K562 (cell line): ENCODE data around the gene PALM3. TPM values are rescaled to one million over a fixed set of nuclear protein-coding genes. Genes with fewer than 3 reads are reported as not detected.
A peak's percentile ranks its signal among the peaks of the same experiment; 100 is the strongest.

Experiments used
- ATAC-seq: fragments of 200-7000 bp; cut with Tn5 transposase; 3 replicates; pipeline ENCODE4 v1.9.1; 2020; ENCODE audit warnings: moderate library complexity
- BruUV-seq: library from RNA; stranded (reverse); fragments of 400-500 nt; replicated peaks from 2 replicates; lab custom pipeline; 2021; lab: Mats Ljungman, UMichigan
- CTCF ChIA-PET: fragments of 300-600 bp; formaldehyde crosslinking; extraction: SDS; loops from one replicate; lab custom pipeline; 2021; ENCODE audit warnings: low intra/inter-chr PET ratio; lab: Yijun Ruan, JAX
- POLR2A ChIA-PET: fragments of 300-600, 350-650 bp; sonication (Branson Sonifier 250); formaldehyde crosslinking; extraction: SDS; loops from one replicate; lab custom pipeline; 2021; ENCODE audit warnings: antibody characterized with exemption, inconsistent platforms; lab: Yijun Ruan, JAX
- DNase-seq, 4 experiments: peaks; one replicate each; pipeline versions ENCODE4 v3.0.0 to v3.0.0-alpha.2; 2011 to 2018; ENCODE audit warnings: low spot score in 3 of 4, mixed read lengths in 3 of 4; ENCODE audit errors: extremely low read depth in 1 of 4
- FAIRE-seq: peaks from 2 replicates; lab custom pipeline; 2011; peaks lifted over from hg19 to GRCh38; lab: Jason Lieb, UNC
- H2AFZ ChIP-seq: 2 replicates; pipeline ENCODE4 v1.6.0; 2011; ENCODE audit warnings: low read depth, low read length, control low read depth, inconsistent platforms
- H3K27ac ChIP-seq: fragments of 200-600 bp; 3 replicates; pipeline ENCODE4 v1.8.0; 2011; ENCODE audit warnings: low read depth, mild to moderate bottlenecking, control low read depth, inconsistent platforms, low read length, moderate library complexity, mixed read lengths; ENCODE audit errors: extremely low read depth
- H3K27me3 ChIP-seq, 2 experiments: fragments of 300-600 bp in 1 of 2; 2 replicates in 1 of 2; 3 replicates in 1 of 2; pipeline versions ENCODE4 v1.6.0 to v1.8.0; 2011; ENCODE audit warnings: inconsistent platforms in 2 of 2, low read length in 2 of 2, mild to moderate bottlenecking in 1 of 2, mixed read lengths in 1 of 2, moderate library complexity in 1 of 2; ENCODE audit not compliant: control insufficient read depth in 2 of 2, insufficient read depth in 2 of 2
- H3K36me3 ChIP-seq: fragments of 300-600 bp; 3 replicates; pipeline ENCODE4 v1.8.0; 2011; ENCODE audit warnings: mild to moderate bottlenecking, low read length, inconsistent platforms; ENCODE audit not compliant: control insufficient read depth, insufficient read depth
- H3K4me1 ChIP-seq, 2 experiments: fragments of 200-600 bp in 1 of 2; replicated peaks in 1 of 2; 2 replicates in 1 of 2; 3 replicates in 1 of 2; pipeline versions ENCODE4 v1.5.1 to v1.8.0; 2011; ENCODE audit warnings: inconsistent platforms in 2 of 2, low read length in 2 of 2, mild to moderate bottlenecking in 1 of 2, mixed read lengths in 1 of 2, moderate library complexity in 1 of 2; ENCODE audit not compliant: control insufficient read depth in 2 of 2, insufficient read depth in 2 of 2
- H3K4me2 ChIP-seq: 2 replicates; pipeline ENCODE4 v1.6.1; 2011; ENCODE audit warnings: low read length, control low read depth, inconsistent platforms, mixed read lengths; ENCODE audit not compliant: insufficient read depth
- H3K4me3 ChIP-seq: fragments of 200-600 bp; sonication (generic), shearing (Covaris generic); 2 replicates; pipeline ENCODE4 v1.5.1; 2016; ENCODE audit warnings: control low read depth, inconsistent platforms
- H3K79me2 ChIP-seq: fragments of 200-600 bp; 3 replicates; pipeline ENCODE4 v1.8.0; 2011; ENCODE audit warnings: low read length, inconsistent platforms; ENCODE audit not compliant: control insufficient read depth, insufficient read depth
- H3K9ac ChIP-seq, 2 experiments: 2 replicates each; pipeline versions ENCODE4 v1.6.0 to v1.6.1; 2011; ENCODE audit warnings: low read depth in 2 of 2, low read length in 2 of 2, control low read depth in 1 of 2, inconsistent platforms in 1 of 2, mild to moderate bottlenecking in 1 of 2, mixed read lengths in 1 of 2; ENCODE audit not compliant: insufficient read depth in 1 of 2
- H3K9me1 ChIP-seq: one replicate; pipeline ENCODE4 v1.6.0; 2011; ENCODE audit warnings: inconsistent platforms, mild to moderate bottlenecking, low read length, moderate library complexity; ENCODE audit not compliant: control insufficient read depth, insufficient read depth
- H3K9me3 ChIP-seq: replicated peaks from 2 replicates; pipeline ENCODE4 v1.5.1; 2011; ENCODE audit warnings: low read depth, low read length, inconsistent platforms; ENCODE audit not compliant: control insufficient read depth, insufficient read depth
- H4K20me1 ChIP-seq: replicated peaks from 2 replicates; pipeline ENCODE4 v1.6.1; 2011; ENCODE audit warnings: low read length, inconsistent platforms, mixed read lengths; ENCODE audit not compliant: control insufficient read depth, insufficient read depth
- ARID2 ChIP-seq: fragments of 450-650 bp; IDR thresholded peaks from 2 replicates; pipeline ENCODE4 v1.6.1; 2017; ENCODE audit warnings: antibody characterized with exemption, mild to moderate bottlenecking
- BRD4 ChIP-seq: fragments of 200-600 bp; sonication (generic); IDR thresholded peaks from 2 replicates; pipeline ENCODE4 v1.6.1; 2017; ENCODE audit warnings: inconsistent platforms
- CBX5 ChIP-seq: IDR thresholded peaks from 2 replicates; pipeline ENCODE4 v1.6.1; 2014; ENCODE audit warnings: low read depth, borderline replicate concordance
- COPS2 ChIP-seq: fragments of 450-650 bp; conservative IDR thresholded peaks from 2 replicates; pipeline ENCODE4 v1.6.1; 2016; ENCODE audit warnings: mild to moderate bottlenecking, moderate library complexity
- CTBP1 ChIP-seq: fragments of 450-650 bp; IDR thresholded peaks from 2 replicates; pipeline ENCODE4 v1.6.1; 2016; ENCODE audit warnings: borderline replicate concordance
- E2F6 ChIP-seq, 2 experiments: IDR thresholded peaks; 2 replicates each; pipeline ENCODE4 v1.6.1; 2011; ENCODE audit warnings: borderline replicate concordance in 1 of 2, control low read depth in 1 of 2, low read depth in 1 of 2, low read length in 1 of 2, mild to moderate bottlenecking in 1 of 2, mixed read lengths in 1 of 2, moderate library complexity in 1 of 2; ENCODE audit not compliant: insufficient read depth in 1 of 2, insufficient read length in 1 of 2, poor library complexity in 1 of 2, severe bottlenecking in 1 of 2; ENCODE audit errors: extremely low read depth in 1 of 2
- EP300 ChIP-seq: IDR thresholded peaks from 2 replicates; pipeline ENCODE4 v1.6.1; 2012; ENCODE audit warnings: low read length, improper control_type of control experiment
- HDGF ChIP-seq: fragments of 450-650 bp; IDR thresholded peaks from 2 replicates; pipeline ENCODE4 v1.6.1; 2016
- MIER1 ChIP-seq: fragments of 450-650 bp; IDR thresholded peaks from 2 replicates; pipeline ENCODE4 v1.6.1; 2016; ENCODE audit warnings: antibody characterized with exemption, mild to moderate bottlenecking, low read depth
- POLR2AphosphoS5 ChIP-seq: IDR thresholded peaks from 2 replicates; pipeline ENCODE4 v1.6.1; 2011; ENCODE audit warnings: mild to moderate bottlenecking, low read depth, low read length, moderate library complexity; ENCODE audit not compliant: control insufficient read depth, insufficient read depth
- RBBP5 ChIP-seq: fragments of 200-600 bp; sonication (generic); IDR thresholded peaks from 2 replicates; pipeline ENCODE4 v1.6.1; 2012; ENCODE audit warnings: borderline replicate concordance, mild to moderate bottlenecking, low read length, control low read depth, inconsistent platforms; ENCODE audit not compliant: insufficient read depth, poor library complexity, severe bottlenecking
- RCOR1 ChIP-seq, 2 experiments: IDR thresholded peaks; 2 replicates each; pipeline ENCODE4 v1.6.1; 2012; ENCODE audit warnings: low read depth in 2 of 2, low read length in 2 of 2, borderline replicate concordance in 1 of 2, improper control_type of control experiment in 1 of 2
- SAP30 ChIP-seq: fragments of 200-600 bp; sonication (generic); IDR thresholded peaks from 2 replicates; pipeline ENCODE4 v1.6.1; 2012; ENCODE audit warnings: borderline replicate concordance, low read depth, mild to moderate bottlenecking, moderate library complexity, low read length, control low read depth, inconsistent platforms; ENCODE audit not compliant: insufficient read depth, poor library complexity, severe bottlenecking
- SMAD4 ChIP-seq: fragments of 250-450 bp; sonication (Bioruptor Pico); conservative IDR thresholded peaks from 2 replicates; pipeline ENCODE4 v1.8.0; 2021; ENCODE audit warnings: inconsistent platforms, mild to moderate bottlenecking, moderate library complexity
- TAL1 ChIP-seq: fragments of 450-650 bp; IDR thresholded peaks from 2 replicates; pipeline ENCODE4 v1.6.1; 2016; ENCODE audit warnings: mild to moderate bottlenecking
- TCF7 ChIP-seq: sonication (generic); IDR thresholded peaks from 2 replicates; pipeline ENCODE4 v1.6.1; 2016; ENCODE audit warnings: antibody characterized with exemption, borderline replicate concordance
- TEAD4 ChIP-seq, 2 experiments: sonication (generic) in 1 of 2; formaldehyde crosslinking in 1 of 2; IDR thresholded peaks; 2 replicates each; pipeline versions ENCODE4 v1.6.1 to v1.8.0; 2012 to 2022; ENCODE audit warnings: borderline replicate concordance in 1 of 2, inconsistent platforms in 1 of 2, low read length in 1 of 2, mild to moderate bottlenecking in 1 of 2, missing genetic modification reagents in 1 of 2
- TGIF2 ChIP-seq: sonication (generic); formaldehyde crosslinking; IDR thresholded peaks from 2 replicates; pipeline ENCODE4 v1.8.1; 2022; ENCODE audit warnings: mild to moderate bottlenecking, missing genetic modification reagents, moderate library complexity
- TRIM25 ChIP-seq: fragments of 450-650 bp; IDR thresholded peaks from 2 replicates; pipeline ENCODE4 v1.7.0; 2016; ENCODE audit warnings: borderline replicate concordance
- WGBS: fragments of 100-300 bp; shearing (Covaris generic); methylation state at CpG from one replicate; pipeline ENCODE4 v1.1.6; 2016; ENCODE audit warnings: low coverage, mixed read lengths; ENCODE audit not compliant: insufficient coverage; ENCODE audit errors: missing lambda C conversion rate; 5-methylcytosine and 5-hydroxymethylcytosine counted together
- in situ Hi-C: fragments of 300-500 bp; cut with MboI; formaldehyde crosslinking; loops from 4 replicates; pipeline ENCODE4 v1.15.0; 2018; ENCODE audit warnings: inconsistent platforms, mixed read lengths
- intact Hi-C: fragments of 100-400 bp; cut with micrococcal nuclease; formaldehyde crosslinking; loops from 2 replicates; pipeline ENCODE4 v1.14.2; 2022
- polyA plus RNA-seq, 8 experiments: library from polyadenylated mRNA; depleted of rRNA in 4 of 8; stranded (reverse) in 5 of 8; unstranded in 3 of 8; fragments of >200 nt; fragmentation: Nextera tagmentation in 2 of 8; fragmentation: Illumina TruSeq in 1 of 8; extraction: Ambion mirVana in 2 of 8; extraction: Trizol in 1 of 8; gene quantifications; 2 replicates each; pipeline versions ENCODE4 v1.2.1 to v1.2.3, GENCODE V29; 2011 to 2014; ENCODE audit warnings: inconsistent platforms in 1 of 8, missing spikeins in 1 of 8
- total RNA-seq, 7 experiments: library from RNA; depleted of rRNA in 6 of 7; stranded (reverse); fragments of >200 nt in 6 of 7; fragmentation: Illumina TruSeq in 2 of 7; extraction: Trizol in 2 of 7; gene quantifications; 2 replicates each; pipeline versions ENCODE4 v1.2.1 to v1.2.3, GENCODE V29; 2011 to 2021; ENCODE audit warnings: low replicate concordance in 1 of 7

PALM3 gene
- total and polyA plus RNA-seq, 9 of the 15 experiments (the other 6 are each of a cell fraction or from before 2014, with no cell fraction given), result 0.07 to 9.3 (median 3.3) TPM

GRCh38 chr19:14027856-14028450, 33.9 kb downstream of the PALM3 start, which contains the start of gene RLN3:
Gene RLN3 (plus strand): TSS chr19:14028148. CDS start chr19:14028205, 57 bp downstream.
- no TSS peak for BruUV-seq
- no peaks in the 10 kb centered on the region for H3K9me3 ChIP-seq
- ChIA-PET POLR2A (interaction anchor here (0.6 to 2.0 kb wide), 5 partner anchors 13 to 1390 kb away, joined by 3 to 8 read pairs (median 4); no protein-coding TSS in a partner anchor), CTCF (no interaction called here)
- WGBS, result 2% methylated on average over 24 of the region's 24 CpGs
- H3K79me2 ChIP-seq, result peaks cover 7% of the 10 kb centered on the region; the same call in 1 of the 3 replicates
- no peak within 1 kb of the TSS for H3K4me3 ChIP-seq
- peak within 1 kb of the TSS; percentile 56 for H3K4me2 ChIP-seq
- peak; percentile 50 to 78 (median 62) for DNase-seq
- in situ Hi-C loops (no loop called here), intact Hi-C loops (no loop called here)
- peaks cover 25 to 50% of the 10 kb centered on the region in 2 experiments for H3K4me1 ChIP-seq
- H3K27me3 ChIP-seq, result no peaks in the 10 kb centered on the region
- peak within 1 kb of the TSS; percentile 70 for H2AFZ ChIP-seq
- H3K27ac ChIP-seq, result no peak within 1 kb of the TSS; the same call in 2 of the 3 replicates
- FAIRE-seq, result peak; percentile 87
- H4K20me1 ChIP-seq, result no peaks in the 10 kb centered on the region
- H3K36me3 ChIP-seq, result no peaks in the 10 kb centered on the region
- peak; percentile 11 for ATAC-seq
- peak within 1 kb of the TSS in 1 of 2 experiments; percentile 86; a peak in 2 of 4 replicates for H3K9ac ChIP-seq
- no peaks in the 10 kb centered on the region for H3K9me1 ChIP-seq
- TF ChIP-seq TAL1, result peak; percentile 60; the same call in 1 of the 2 replicates
- TF ChIP-seq RBBP5, result peak; percentile 46
- TF ChIP-seq E2F6 (IDR thresholded peaks at IDR 0.05; ENCODE audit: borderline replicate concordance in 1 of 2, extremely low read depth in 1 of 2, insufficient read depth in 1 of 2, insufficient read length in 1 of 2, low read depth in 1 of 2, low read length in 1 of 2, poor library complexity in 1 of 2, severe bottlenecking in 1 of 2), result no peak
- 0 out of 2 replicates have a peak, but pooled peaks have one; percentile 42 for TF ChIP-seq TCF7
- TF ChIP-seq POLR2AphosphoS5, result peak; percentile 48; the same call in 1 of the 2 replicates
- TF ChIP-seq SAP30, result no peak
- TF ChIP-seq COPS2, result no peak
- TF ChIP-seq BRD4, result no peak
- TF ChIP-seq CBX5, result no peak
- TF ChIP-seq CTBP1, result peak; percentile 66; the same call in 1 of the 2 replicates
- TF ChIP-seq RCOR1 (IDR thresholded peaks at IDR 0.05; ENCODE audit: borderline replicate concordance in 1 of 2, low read depth in 2 of 2, low read length in 2 of 2), result peak in 1 of 2 experiments; percentile 67; a peak in 1 of 4 replicates
- peak; percentile 46; the same call in 1 of the 2 replicates for TF ChIP-seq TEAD4 (IDR thresholded peaks at IDR 0.05; ENCODE audit: low read length)
- TF ChIP-seq TEAD4 (CRISPR knock-in tag; IDR thresholded peaks at IDR 0.05; ENCODE audit: borderline replicate concordance), result no peak
- TF ChIP-seq EP300, result peak; percentile 52; the same call in 1 of the 2 replicates
- no peak for TF ChIP-seq TGIF2
- TF ChIP-seq HDGF, result no peak
- no peak for TF ChIP-seq MIER1
- no peak for TF ChIP-seq SMAD4 (CRISPR knock-in tag)
- TF ChIP-seq ARID2, result no peak
- TF ChIP-seq TRIM25, result no peak
